NCI-H1048 (cell line): ENCODE measurements around the gene RBM33.
"Not testable (repeated sequence)": the region's sequence is repeated elsewhere in the genome, so short reads cannot be mapped to it uniquely, and the experiment has no call there.

Experiments used
- DNase-seq: peaks from one replicate; lab custom pipeline; 2025; lab: John Stamatoyannopoulos, UW

The RBM33 gene, protein sequence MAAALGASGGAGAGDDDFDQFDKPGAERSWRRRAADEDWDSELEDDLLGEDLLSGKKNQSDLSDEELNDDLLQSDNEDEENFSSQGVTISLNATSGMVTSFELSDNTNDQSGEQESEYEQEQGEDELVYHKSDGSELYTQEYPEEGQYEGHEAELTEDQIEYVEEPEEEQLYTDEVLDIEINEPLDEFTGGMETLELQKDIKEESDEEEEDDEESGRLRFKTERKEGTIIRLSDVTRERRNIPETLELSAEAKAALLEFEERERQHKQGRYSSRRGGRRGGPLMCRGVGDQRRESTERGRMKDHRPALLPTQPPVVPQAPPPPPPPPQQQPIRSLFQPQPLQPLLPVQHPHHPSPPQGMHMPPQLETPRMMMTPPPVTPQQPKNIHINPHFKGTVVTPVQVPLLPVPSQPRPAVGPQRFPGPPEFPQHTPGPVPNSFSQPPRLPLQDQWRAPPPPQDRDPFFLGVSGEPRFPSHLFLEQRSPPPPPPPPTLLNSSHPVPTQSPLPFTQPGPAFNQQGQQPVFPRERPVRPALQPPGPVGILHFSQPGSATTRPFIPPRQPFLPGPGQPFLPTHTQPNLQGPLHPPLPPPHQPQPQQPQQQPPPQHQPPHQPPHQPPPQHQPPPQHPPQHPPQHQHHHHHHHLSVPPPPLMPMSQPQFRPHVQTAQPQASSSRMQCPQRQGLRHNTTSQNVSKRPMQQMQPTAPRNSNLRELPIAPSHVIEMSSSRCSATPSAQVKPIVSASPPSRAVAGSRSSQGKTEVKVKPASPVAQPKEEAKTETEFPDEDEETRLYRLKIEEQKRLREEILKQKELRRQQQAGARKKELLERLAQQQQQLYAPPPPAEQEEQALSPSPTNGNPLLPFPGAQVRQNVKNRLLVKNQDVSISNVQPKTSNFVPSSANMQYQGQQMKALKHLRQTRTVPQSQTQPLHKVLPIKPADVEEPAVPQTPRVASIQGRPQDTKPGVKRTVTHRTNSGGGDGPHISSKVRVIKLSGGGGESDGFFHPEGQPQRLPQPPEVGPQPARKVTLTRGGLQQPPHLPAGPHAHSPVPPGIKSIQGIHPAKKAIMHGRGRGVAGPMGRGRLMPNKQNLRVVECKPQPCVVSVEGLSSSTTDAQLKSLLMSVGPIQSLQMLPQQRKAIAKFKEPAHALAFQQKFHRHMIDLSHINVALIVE

DNA sequence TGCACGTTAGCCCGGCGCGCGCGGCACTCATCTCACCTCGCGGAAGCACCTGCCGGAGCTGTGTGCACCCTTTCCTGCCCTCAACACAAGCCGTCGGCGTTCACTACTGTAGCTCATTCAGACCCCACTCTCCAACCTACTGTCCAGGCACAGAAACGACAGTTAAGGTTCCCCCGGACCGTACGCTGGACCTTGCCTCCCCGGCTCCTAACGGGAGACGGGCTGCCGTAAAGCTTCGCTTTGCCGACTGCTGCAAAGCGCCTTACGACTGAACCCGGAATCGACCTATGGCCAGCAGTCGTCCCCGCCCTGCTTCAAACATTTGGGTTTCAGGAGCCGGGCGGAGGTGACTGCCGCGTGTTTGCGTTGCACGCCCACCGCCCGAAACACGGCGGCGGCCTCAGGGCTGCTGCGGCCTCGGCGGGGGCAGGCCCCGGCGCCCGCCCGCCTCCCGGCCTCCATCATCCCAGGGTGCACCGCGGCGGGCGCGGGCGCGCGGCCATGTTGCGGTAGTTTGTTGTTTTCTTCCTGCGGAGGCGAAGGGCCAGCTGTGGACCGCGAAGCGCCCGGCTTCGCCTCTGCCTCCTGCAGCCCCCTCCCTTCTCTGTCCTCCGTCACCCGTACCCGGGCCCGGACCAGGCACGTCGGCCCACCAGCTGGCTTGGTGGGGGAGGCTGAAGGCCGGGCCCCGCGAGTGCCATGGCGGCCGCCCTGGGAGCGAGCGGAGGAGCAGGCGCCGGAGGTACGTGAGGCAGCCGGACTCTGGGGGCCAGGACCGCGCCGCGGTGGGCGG, at the start of gene RBM33:
Gene RBM33, plus strand, starts transcription at position 484 of the 793 bp plus-strand sequence. Its CDS starts 216 bp downstream, at position 700.
- DNase-seq: peak; percentile 39

DNA sequence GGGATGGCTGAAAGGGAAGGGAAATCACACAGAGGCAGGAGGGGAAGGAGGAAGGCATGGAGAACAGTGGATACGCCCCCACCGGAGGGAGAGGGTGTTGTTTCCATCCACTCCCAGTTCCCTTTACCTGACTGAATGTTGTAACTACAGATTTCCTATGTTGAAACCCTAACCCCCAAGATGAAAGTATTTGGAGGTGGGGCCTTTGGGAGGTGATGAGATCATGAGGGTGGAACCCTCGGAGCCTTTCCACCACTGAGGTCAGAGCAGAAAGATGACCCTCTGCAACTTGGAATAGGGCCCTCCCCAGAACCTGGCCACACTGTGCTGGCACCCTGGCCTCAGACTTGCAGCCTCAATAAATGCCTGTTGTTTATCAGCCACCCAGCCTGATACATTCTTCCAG, 49.5 kb upstream of the RBM33 start:
- DNase-seq: no peak

DNA sequence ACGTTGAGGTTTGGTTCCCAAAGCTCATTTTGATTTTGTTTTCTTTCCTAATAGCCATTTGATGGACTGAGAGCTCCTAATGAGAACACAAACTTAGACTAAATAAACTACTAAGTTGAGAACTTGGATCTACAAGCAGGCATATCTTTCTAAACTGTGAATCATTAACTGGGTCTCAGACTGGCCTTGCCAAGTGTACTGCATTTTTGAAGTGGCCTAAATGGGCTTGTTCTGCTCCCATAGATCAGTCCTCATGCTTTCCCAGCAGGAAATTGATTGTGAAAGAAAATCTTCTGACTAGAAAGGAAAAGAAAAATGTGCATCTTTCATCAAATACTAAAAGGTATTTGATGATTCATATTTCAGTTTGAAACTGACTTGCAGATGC, 46.7 kb upstream of the RBM33 start:
- DNase-seq: no peak

DNA sequence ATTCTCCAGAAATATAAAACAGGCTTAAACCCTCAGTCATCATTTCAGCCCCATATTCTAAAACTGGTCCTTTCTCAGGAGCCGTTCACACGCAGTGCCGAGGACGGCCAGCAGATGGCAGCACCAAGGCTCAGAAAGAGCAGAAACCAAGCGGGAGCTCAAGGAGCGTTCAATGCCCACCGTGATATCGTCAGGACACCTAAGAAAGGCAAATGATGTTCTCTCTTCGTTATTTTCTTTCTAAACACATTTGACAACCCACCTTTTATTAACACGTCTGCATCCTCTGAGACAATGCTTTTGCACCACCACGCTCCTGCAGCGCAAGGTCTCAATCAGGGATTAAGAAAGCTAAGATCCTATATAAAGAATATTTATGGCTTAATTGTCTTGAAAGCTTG, 45.7 kb upstream of the RBM33 start:
- DNase-seq: peak; percentile 31

DNA sequence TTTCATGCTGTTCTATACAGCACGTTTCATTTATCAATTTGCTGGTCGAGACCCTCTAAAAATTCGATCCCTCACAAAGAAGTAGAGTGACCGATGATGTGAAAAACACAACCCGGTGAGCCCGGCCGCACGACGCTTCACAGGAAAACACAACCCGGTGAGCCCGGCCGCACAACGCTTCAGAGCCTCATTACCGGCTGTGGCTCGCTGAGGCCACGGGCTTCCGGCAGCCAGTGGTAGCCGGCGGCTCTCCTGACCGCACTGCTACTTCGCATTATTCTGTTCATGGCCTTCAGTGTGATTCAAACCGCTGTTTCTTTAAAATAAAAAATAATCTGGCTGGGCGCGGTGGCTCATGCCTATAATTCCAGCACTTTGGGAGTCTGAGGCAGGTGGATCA, 42.3 kb upstream of the RBM33 start:
- no peak for DNase-seq

DNA sequence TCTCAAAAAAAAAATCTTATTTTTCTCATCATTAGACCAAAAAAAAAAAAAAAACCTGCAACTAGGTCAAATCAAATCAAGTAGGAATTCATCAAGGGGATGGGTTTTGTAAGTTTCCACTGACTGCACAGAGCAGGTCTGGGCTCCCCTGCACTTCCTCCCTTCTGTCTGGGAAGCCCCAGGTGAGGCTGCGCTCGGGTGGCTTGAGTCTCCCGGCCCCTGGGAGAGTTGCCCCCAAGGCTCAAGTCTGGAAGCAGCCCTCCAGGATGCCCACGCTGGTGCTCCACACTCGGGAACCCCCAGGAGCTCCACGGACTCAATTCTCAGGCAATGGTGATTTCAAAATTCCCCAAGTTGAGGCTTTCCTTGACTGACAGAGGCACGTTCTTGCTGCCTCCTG, 41.7 kb upstream of the RBM33 start:
- no peak for DNase-seq

DNA sequence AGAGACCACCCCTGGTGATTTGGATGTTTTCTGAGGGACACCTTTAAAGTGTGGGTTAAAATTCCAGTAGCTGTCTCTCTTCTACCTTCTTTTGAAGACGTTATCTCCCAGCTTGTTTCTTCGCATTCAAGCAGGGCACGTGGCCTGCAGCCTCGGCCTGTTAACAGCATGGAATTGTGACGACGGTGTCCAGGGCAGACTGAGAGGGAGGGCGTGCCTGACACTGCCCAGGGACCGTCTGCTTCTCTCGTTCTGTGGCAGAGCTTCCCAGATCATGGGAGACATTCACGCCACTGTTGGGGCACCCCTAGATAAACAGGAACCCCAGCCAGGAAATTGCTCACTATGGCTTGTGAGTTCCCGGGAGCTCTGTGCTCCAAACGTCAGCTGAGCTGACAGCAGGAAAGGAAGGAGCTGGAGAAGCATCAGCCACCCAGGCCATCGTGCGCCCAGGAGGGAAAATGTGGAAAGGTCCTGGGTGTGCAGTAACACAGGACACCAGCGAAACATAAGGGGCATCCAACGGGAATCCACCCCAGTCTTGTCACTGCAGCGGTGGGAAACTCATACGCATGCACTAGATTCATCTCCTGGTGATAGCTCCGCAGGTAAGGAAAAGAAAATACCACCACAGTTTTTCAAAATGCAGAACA, 41.1 kb upstream of the RBM33 start:
- DNase-seq: no peak

DNA sequence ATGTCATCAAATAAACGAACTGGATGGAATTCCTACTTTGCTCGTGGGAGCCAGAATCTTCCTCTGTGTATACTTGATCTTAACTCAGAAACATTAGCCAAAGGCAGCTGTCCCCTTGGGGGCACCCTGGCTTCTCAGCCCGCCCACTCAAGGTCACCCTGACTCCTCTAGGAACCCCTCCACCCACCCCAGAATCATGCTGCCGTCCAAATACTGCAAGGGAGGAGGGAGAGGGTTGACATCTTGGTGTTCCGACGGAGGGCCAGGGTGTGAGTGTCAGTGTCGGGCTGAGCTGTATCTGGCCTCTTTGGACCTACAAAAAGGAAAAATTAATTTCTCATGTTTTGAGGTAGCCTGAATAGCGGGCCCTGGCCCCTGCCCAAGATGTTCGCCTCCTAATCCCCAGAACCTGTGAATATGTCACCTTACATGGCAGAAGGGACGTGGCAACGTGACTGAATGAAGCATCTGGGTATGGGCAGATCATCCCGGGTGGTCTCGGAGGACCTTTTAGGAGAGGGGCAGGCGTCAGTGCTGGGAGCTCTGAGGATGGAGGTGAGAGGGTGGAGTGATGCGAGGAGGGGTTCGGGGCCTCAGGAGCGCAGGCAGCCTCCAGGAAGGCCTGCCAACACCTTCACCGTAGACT, 40.5 kb upstream of the RBM33 start:
- no peak for DNase-seq

DNA sequence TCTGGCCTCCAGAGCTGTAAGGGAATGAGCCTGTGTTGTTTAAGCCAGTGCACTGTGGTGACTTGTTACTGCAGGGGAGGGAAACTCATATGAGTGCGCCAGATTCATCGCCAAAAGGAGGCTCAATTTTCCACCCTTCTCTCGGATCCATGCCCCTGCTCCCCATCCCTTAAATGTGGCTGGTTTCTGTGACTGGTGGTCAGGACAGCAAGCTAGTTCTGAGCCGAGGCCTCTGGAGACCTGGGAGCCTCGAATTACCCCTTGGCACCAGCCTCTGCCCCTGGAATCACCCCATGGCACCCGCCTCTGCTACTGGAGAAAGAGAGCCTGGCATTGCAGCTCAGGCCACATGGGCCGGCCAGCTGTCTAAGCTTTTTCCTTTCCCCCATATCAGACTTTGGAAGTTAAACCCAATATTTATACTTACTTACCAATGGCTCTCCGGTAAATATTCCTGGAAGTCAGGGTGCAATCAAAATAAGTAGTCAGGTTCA, 39.9 kb upstream of the RBM33 start:
- DNase-seq: no peak

DNA sequence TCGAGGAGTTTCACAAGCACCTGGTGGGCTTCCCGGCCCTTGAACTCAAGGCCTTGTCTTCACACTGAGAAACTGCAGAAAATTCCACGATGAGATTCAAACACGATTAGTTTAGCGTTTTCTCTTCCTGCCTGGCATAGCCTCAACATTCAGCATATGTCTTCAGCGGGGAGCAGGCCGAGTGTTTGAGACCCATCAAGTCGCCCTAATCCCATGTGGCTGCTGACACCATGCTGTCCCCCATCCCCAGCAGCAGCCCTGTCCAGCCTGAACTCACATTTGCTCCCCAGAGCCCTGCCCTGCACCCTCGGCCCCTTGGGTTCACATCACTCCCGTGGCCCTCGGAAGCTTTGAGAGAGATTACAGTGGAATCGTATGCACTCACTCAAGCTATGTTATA, 35.3 kb upstream of the RBM33 start:
- DNase-seq: no peak

DNA sequence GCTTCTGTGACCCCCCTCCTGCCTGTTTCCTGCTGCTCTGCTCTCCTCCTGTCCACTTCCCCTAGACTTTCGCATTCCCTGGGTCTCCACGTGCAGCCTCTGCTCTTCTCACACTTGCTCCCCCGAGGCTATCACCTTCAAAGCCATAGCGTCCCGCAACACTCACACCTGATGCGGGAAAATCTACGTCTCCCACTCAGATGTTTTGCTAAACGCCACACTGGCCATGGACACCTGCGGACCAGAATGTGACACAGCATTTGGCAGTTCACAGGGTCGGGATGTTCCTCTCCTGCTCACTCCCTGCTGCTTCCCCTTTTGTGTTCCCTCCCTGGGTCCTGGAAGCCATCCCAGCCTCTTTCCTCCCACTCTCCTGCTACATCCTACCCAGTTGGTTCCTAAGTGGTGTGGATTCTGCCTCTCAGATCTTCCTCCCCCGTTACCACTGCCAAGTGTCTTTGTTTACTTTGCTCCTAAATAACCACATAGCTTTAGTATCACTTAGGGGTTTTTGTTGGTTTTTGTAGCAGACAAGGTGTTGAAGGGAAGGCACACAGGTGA, 33.7 kb upstream of the RBM33 start:
- DNase-seq: no peak

DNA sequence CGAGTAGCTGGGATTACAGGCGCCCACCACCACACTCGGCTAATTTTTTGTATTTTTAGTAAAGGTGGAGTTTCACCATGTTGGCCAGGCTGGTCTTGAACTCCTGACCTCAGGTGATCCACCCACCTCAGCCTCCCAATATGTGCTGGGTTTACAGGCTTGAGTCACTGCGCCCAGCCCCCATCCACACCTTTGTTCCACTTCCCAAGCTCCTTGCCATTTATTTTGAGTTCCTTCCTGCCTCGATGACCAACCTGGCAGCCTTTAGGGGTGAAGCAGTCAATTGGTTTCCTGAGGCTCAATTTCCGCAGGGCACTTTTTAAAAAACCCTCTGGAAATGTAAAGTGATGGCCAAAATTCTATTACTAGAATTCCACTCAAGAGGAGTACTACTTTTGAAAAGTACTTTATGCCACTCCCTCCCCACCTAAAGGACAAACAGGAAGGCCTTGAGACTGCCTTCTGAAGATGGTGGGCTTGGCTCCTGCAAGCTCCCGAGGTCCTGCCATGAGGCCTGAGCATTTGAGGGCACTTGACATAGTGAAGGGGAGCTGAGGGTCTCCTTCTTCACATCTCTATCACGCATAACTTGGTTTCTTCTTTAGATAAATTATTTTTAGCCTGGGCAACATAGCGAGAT, 32.5 kb upstream of the RBM33 start:
- no peak for DNase-seq

DNA sequence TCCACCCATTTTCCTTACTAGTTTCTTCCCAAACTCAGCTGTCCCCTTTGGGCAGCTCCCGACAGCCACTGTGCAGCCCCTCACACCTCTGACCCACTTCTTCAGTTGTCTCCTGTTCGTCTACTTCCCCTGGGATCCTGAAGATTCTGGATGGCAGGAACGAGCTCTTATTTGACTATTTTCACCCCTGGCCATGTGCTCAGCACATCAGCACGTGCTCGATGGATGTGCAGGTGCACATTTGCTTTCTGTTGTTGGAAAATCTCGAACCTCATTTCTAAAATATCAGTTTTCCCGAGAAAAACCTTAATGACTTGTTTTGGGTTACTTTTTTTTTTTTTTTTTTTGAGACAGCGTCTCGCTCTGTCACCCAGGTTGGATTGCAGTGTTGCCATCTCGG, 31.8 kb upstream of the RBM33 start:
- DNase-seq: no peak

DNA sequence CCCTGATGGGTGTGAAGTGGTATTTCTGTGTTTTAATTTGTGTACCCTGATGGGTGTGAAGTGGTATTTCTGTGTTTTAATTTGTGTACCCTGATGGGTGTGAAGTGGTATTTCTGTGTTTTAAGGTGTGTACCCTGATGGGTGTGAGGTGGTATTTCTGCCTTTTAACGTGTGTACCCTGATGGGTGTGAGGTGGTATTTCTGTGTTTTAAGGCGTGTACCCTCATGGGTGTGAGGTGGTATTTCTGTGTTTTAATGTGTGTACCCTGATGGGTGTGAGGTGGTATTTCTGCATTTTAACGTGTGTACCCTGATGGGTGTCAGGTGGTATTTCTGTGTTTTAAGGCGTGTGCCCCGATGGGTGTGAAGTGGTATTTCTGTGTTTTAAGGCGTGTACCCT, 29.4 kb upstream of the RBM33 start:
- not testable (repeated sequence) for DNase-seq

DNA sequence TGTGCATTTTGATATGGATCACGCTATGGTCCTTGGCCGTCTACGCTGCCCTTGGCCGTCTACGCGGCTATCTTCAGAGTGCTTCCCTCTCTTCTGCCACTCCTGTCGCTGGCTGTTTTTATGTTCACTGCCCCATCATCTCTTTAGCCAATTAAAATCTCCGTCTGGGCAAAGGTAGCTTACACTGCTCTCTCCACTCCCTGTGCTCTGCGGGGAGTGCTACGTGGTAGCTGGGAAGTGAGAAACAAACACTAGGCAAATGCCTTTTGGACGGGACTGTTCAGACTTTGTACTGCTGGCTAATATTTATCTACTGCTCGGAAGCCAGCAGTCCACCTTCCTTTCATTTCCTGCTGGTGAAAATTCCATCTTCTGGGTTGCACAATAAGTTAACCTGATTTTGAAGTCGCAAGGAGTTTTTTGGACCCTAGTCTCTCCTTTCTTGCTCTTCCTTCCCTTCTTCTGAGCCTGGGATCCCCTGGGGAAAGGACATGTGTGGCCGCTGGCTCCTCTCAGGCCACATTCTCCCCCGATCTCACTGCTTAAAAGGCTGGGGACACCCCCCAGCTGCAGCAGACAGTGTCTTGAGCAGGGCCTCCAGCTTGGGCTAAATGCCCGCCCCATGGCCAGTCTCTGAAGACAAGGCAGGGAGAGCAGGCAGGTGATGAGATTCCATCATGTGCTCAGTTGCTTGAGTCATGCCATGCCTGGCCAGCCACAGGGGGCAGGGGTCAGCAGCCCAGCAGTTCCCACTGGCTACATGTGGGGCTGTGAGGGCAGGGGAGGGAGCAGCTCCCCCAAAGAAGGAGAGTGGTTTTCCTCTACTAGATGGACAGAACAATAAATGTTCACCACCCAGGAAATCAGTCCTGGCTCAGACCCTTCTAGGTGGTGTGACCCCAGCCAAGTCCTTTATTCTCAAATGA, 25.5 kb upstream of the RBM33 start:
- DNase-seq: no peak

DNA sequence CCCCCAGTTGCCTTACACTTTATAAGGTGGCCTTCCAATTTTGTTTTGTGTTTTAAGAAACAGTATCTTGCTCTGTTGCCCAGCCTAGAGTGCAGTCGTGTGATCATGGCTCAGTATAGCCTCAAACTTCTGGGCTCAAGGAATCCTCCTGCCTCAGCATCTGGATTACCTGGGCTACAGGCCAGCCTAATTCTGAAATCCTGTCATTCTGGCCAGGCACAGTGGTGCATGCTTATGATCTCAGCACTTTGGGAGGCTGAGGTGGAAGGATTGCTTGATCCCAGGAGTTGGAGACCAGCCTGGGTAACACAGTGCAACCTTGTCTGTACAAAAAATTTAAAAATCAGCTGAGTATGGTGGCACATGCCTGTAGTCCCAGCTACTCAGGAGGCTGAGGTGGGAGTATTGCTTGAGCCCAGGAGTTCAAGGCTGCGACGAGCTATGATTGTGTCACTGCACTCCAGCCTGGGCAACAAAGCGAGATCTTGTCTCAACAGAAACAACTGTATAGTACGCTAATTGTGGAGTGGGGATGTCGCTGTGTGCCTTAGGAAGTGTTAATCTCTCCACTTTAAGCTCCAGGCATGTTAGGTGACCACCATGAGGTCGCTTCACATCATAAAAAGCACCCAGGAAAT, 24.7 kb upstream of the RBM33 start:
- DNase-seq: no peak

DNA sequence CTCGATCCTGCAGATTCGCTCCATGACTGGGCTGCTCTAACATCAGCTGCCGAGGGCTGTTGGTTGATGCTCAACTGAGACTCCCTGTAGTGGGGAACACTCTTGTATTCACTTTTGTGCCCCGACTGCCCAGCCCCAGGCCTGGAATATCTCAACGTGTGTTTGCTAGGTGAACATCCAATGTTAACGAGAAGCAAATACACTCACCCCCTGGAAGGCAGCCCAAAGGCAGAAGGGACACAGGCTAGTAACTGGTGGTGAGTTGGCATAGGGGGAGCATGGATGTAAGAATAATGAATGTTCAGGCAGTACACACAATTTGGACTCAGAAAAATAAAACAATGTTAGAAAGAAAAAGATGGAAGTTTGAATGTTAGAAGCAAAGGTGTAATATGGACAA, 24.0 kb upstream of the RBM33 start:
- no peak for DNase-seq

DNA sequence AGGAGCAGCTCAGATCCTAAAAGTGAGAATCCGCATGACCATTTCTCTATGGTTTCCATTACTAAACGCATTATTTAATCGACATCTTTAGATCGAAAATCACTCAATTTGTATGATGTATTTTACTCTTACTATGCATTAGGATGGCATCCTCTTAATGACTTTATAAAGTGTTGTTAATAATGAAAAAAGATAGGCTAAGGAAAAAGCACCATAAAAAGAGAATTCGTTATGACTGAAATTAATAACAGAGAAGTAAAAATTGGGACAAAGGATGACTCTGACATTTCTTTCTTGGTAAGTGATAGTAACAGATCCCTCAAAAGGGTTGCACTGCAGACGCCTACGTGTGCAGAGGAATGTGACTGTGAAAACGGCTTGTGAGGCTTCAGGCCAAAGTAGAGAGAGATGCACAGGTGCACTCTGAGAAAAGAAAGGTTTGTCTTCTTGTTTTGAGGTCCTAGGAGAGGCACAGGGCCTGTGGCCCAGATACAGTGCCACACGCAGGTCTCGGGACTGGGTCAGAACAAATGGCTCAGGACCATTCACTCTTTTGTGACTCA, 23.0 kb upstream of the RBM33 start:
- DNase-seq: no peak
